HepG2 (cell line): ENCODE results near the gene NT5DC4. TPM values are rescaled to one million over a fixed set of nuclear protein-coding genes. Genes with fewer than 3 reads are reported as not detected.

Experiments used
- ATAC-seq: fragments of 200-7000 bp; cut with Tn5 transposase; 3 replicates; pipeline ENCODE4 v1.9.1; 2020; ENCODE audit warnings: mild to moderate bottlenecking, moderate library complexity
- BruUV-seq: library from RNA; stranded (reverse); fragments of 400-500 nt; replicated peaks from 2 replicates; lab custom pipeline; 2021; lab: Mats Ljungman, UMichigan
- CTCF ChIA-PET: fragments of 300-600 bp; formaldehyde crosslinking; extraction: SDS; loops from one replicate; lab custom pipeline; 2021; ENCODE audit warnings: low total read pairs, inconsistent platforms, low intra/inter-chr PET ratio; lab: Yijun Ruan, JAX
- POLR2A ChIA-PET: fragments of 350-600 bp; sonication (Branson Sonifier 250); formaldehyde crosslinking; loops from one replicate; lab custom pipeline; 2020; ENCODE audit warnings: antibody characterized with exemption, inconsistent platforms; lab: Yijun Ruan, JAX
- DNase-seq: peaks from one replicate; pipeline ENCODE4 v3.0.0-alpha.2; 2015; ENCODE audit warnings: low spot score
- FAIRE-seq: peaks from 3 replicates; lab custom pipeline; 2011; peaks lifted over from hg19 to GRCh38; lab: Jason Lieb, UNC
- H2AFZ ChIP-seq: one replicate; pipeline ENCODE4 v1.6.1; 2011; ENCODE audit warnings: low read length, inconsistent platforms
- H3K27ac ChIP-seq: fragments of 300-600 bp; 3 replicates; pipeline ENCODE4 v1.8.0; 2011; ENCODE audit warnings: mixed run types, mild to moderate bottlenecking, mixed read lengths, low read length, inconsistent platforms; ENCODE audit not compliant: insufficient read depth; ENCODE audit errors: extremely low read length
- H3K27me3 ChIP-seq, 2 experiments: fragments of 200-600 bp in 1 of 2; 2 replicates in 1 of 2; 3 replicates in 1 of 2; pipeline versions ENCODE4 v1.6.0 to v1.8.0; 2011; ENCODE audit warnings: low read length in 2 of 2, mild to moderate bottlenecking in 2 of 2, moderate library complexity in 2 of 2, inconsistent platforms in 1 of 2; ENCODE audit not compliant: insufficient read depth in 2 of 2, control insufficient read depth in 1 of 2
- H3K36me3 ChIP-seq, 2 experiments: fragments of 200-600 bp in 1 of 2; replicated peaks in 1 of 2; 2 replicates in 1 of 2; 3 replicates in 1 of 2; pipeline versions ENCODE4 v1.5.1 to v1.8.0; 2011; ENCODE audit warnings: low read length in 2 of 2, inconsistent platforms in 1 of 2; ENCODE audit not compliant: insufficient read depth in 2 of 2, control insufficient read depth in 1 of 2
- H3K4me1 ChIP-seq: 2 replicates; pipeline ENCODE4 v1.5.1; 2012; ENCODE audit warnings: low read length, inconsistent platforms; ENCODE audit not compliant: insufficient read depth
- H3K4me2 ChIP-seq: 2 replicates; pipeline ENCODE4 v1.6.0; 2011; ENCODE audit warnings: low read depth, low read length, inconsistent platforms
- H3K4me3 ChIP-seq, 3 experiments: fragments of 200-600 bp in 1 of 3; sonication (generic), shearing (Covaris generic) in 1 of 3; replicated peaks in 1 of 3; 2 replicates each; pipeline ENCODE4 v1.5.1; 2011 to 2016; ENCODE audit warnings: low read length in 3 of 3, inconsistent platforms in 2 of 3, low read depth in 2 of 3, mild to moderate bottlenecking in 2 of 3, control low read depth in 1 of 3, mixed read lengths in 1 of 3; ENCODE audit not compliant: insufficient read depth in 1 of 3
- H3K79me2 ChIP-seq: one replicate; pipeline ENCODE4 v1.6.1; 2011; ENCODE audit warnings: low read length, inconsistent platforms; ENCODE audit not compliant: insufficient read depth
- H3K9ac ChIP-seq: 2 replicates; pipeline ENCODE4 v1.6.0; 2011; ENCODE audit warnings: mild to moderate bottlenecking, low read depth, low read length, inconsistent platforms; ENCODE audit not compliant: insufficient read depth
- H3K9me3 ChIP-seq: 2 replicates; pipeline ENCODE4 v1.5.1; 2012; ENCODE audit warnings: mild to moderate bottlenecking, low read length
- H4K20me1 ChIP-seq: 2 replicates; pipeline ENCODE4 v1.6.0; 2011; ENCODE audit warnings: inconsistent platforms, mild to moderate bottlenecking, low read length, moderate library complexity; ENCODE audit not compliant: insufficient read depth
- FOXJ3 ChIP-seq: sonication (generic); formaldehyde crosslinking; IDR thresholded peaks from 2 replicates; pipeline ENCODE4 v1.4.0; 2020; ENCODE audit warnings: missing genetic modification reagents, mild to moderate bottlenecking, borderline replicate concordance
- HNRNPL ChIP-seq: fragments of 200-400 bp; formaldehyde crosslinking; IDR thresholded peaks from 2 replicates; pipeline ENCODE4 v1.6.1; 2017; ENCODE audit warnings: mild to moderate bottlenecking, low read depth, low read length
- RAD21 ChIP-seq: fragments of 450-650 bp; formaldehyde crosslinking; IDR thresholded peaks from 2 replicates; pipeline ENCODE4 v1.5.0; 2020; ENCODE audit warnings: mild to moderate bottlenecking
- RFXAP ChIP-seq: sonication (generic); formaldehyde crosslinking; IDR thresholded peaks from 2 replicates; pipeline ENCODE4 v1.4.0; 2020; ENCODE audit warnings: missing genetic modification reagents, borderline replicate concordance
- SMAD3 ChIP-seq: sonication (generic); formaldehyde crosslinking; IDR thresholded peaks from 2 replicates; pipeline ENCODE4 v1.4.0; 2020; ENCODE audit warnings: missing genetic modification reagents
- ZFYVE20 ChIP-seq: sonication (generic); formaldehyde crosslinking; IDR thresholded peaks from 2 replicates; pipeline ENCODE4 v1.8.0; 2023; ENCODE audit warnings: low read depth, mild to moderate bottlenecking, moderate library complexity, missing genetic modification reagents, borderline replicate concordance
- ZNF530 ChIP-seq: sonication (generic); formaldehyde crosslinking; IDR thresholded peaks from 2 replicates; pipeline ENCODE4 v1.5.0; 2020; ENCODE audit warnings: low read depth, mild to moderate bottlenecking, missing genetic modification reagents
- ZNF652 ChIP-seq: IDR thresholded peaks from 2 replicates; pipeline ENCODE4 v1.6.1; 2016; ENCODE audit warnings: low read depth, borderline replicate concordance
- ZNF839 ChIP-seq: sonication (generic); formaldehyde crosslinking; IDR thresholded peaks from 2 replicates; pipeline ENCODE4 v1.4.0; 2020; ENCODE audit warnings: missing genetic modification reagents, mild to moderate bottlenecking, borderline replicate concordance
- WGBS: methylation state at CpG from one replicate; pipeline ENCODE4 v1.1.6; 2017; ENCODE audit warnings: low lambda C conversion rate; 5-methylcytosine and 5-hydroxymethylcytosine counted together
- in situ Hi-C: cut with HindIII; loops from 2 replicates; pipeline ENCODE4 v1.10.0; 2017; ENCODE audit warnings: low pct_unique_long_range_greater_than_20kb; ENCODE audit not compliant: extremely low pct_ligation_motif_present
- intact Hi-C: fragments of 100-400 bp; cut with micrococcal nuclease; formaldehyde crosslinking; loops from one replicate; pipeline ENCODE4 v1.10.0; 2022; ENCODE audit not compliant: unreplicated experiment
- polyA plus RNA-seq, 8 experiments: library from polyadenylated mRNA; depleted of rRNA in 3 of 8; stranded (reverse) in 7 of 8; unstranded in 1 of 8; fragments of >200 nt; fragmentation: Illumina TruSeq in 4 of 8; extraction: Trizol in 4 of 8; gene quantifications; 2 replicates each; pipeline versions ENCODE4 v1.2.1 to v1.2.3, GENCODE V29; 2011 to 2016; ENCODE audit warnings: low read depth in 4 of 8, missing spikeins in 1 of 8, mixed read lengths in 1 of 8; ENCODE audit not compliant: insufficient read depth in 1 of 8
- total RNA-seq, 5 experiments: library from RNA; depleted of rRNA; stranded (reverse); fragments of >200 nt; fragmentation: Illumina TruSeq; extraction: Trizol; gene quantifications; 2 replicates each; pipeline ENCODE4 v1.2.3, GENCODE V29; 2016; ENCODE audit warnings: low read depth in 1 of 5
- TF ChIP-seq, protein P1 (sequence below): sonication (generic); formaldehyde crosslinking; IDR thresholded peaks from 2 replicates; pipeline ENCODE4 v1.4.0; 2020; ENCODE audit warnings: low read depth, mild to moderate bottlenecking, missing genetic modification reagents
- TF ChIP-seq, protein P2 (sequence below): sonication (generic); formaldehyde crosslinking; IDR thresholded peaks from 2 replicates; pipeline ENCODE4 v1.9.0; 2021; ENCODE audit warnings: missing genetic modification reagents, mild to moderate bottlenecking, borderline replicate concordance
- TF ChIP-seq, protein P3 (sequence below): sonication (generic); formaldehyde crosslinking; IDR thresholded peaks from 2 replicates; pipeline ENCODE4 v1.8.1; 2023; ENCODE audit warnings: mild to moderate bottlenecking, inconsistent platforms, moderate library complexity, missing genetic modification reagents, borderline replicate concordance
- TF ChIP-seq, protein P4 (sequence below): sonication (generic); formaldehyde crosslinking; IDR thresholded peaks from 2 replicates; pipeline ENCODE4 v1.4.0; 2020; ENCODE audit warnings: mild to moderate bottlenecking, missing genetic modification reagents
- TF ChIP-seq, protein P5 (sequence below): sonication (generic); formaldehyde crosslinking; IDR thresholded peaks from 2 replicates; pipeline ENCODE4 v1.8.1; 2023; ENCODE audit warnings: mild to moderate bottlenecking, moderate library complexity, missing genetic modification reagents

NT5DC4 gene
- total and polyA plus RNA-seq, 2 of the 13 experiments (the other 11 are each of a cell fraction or from before 2014, with no cell fraction given) = 0.04 to 4.2 TPM

DNA sequence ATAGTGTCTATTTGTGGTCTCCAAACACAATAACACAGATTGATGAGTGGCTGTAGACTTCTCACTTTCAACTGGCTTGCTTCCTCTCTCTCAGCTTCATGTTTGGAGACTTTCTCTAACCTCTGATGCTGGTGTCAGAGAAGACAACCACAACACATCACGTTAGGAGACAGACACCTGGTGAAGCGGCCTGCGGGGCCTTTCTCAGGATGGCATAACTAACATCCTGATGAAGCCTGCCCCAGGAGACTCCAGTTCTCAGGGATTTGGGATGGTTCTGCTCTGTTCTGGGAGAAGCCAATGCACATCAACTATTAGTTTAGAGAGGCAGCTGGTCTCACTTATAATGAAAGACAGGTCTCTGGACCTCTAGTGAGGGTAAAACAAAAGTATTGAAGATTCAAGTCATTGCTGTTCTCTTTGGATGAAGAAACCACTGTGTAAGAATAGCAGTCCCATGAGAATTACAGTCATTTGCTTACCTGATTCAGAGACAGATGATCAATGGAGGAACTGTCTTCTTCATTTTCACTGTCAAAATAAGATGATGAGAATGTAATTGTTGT, 61.5 kb downstream of the NT5DC4 start (continued):
- TF ChIP-seq, protein P1, sequence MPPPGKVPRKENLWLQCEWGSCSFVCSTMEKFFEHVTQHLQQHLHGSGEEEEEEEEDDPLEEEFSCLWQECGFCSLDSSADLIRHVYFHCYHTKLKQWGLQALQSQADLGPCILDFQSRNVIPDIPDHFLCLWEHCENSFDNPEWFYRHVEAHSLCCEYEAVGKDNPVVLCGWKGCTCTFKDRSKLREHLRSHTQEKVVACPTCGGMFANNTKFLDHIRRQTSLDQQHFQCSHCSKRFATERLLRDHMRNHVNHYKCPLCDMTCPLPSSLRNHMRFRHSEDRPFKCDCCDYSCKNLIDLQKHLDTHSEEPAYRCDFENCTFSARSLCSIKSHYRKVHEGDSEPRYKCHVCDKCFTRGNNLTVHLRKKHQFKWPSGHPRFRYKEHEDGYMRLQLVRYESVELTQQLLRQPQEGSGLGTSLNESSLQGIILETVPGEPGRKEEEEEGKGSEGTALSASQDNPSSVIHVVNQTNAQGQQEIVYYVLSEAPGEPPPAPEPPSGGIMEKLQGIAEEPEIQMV = no peak
- TF ChIP-seq RFXAP (CRISPR knock-in tag) = no peak
- TF ChIP-seq HNRNPL = no peak
- TF ChIP-seq, protein P2, sequence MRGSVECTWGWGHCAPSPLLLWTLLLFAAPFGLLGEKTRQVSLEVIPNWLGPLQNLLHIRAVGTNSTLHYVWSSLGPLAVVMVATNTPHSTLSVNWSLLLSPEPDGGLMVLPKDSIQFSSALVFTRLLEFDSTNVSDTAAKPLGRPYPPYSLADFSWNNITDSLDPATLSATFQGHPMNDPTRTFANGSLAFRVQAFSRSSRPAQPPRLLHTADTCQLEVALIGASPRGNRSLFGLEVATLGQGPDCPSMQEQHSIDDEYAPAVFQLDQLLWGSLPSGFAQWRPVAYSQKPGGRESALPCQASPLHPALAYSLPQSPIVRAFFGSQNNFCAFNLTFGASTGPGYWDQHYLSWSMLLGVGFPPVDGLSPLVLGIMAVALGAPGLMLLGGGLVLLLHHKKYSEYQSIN (CRISPR knock-in tag) = no peak
- TF ChIP-seq, protein P3, sequence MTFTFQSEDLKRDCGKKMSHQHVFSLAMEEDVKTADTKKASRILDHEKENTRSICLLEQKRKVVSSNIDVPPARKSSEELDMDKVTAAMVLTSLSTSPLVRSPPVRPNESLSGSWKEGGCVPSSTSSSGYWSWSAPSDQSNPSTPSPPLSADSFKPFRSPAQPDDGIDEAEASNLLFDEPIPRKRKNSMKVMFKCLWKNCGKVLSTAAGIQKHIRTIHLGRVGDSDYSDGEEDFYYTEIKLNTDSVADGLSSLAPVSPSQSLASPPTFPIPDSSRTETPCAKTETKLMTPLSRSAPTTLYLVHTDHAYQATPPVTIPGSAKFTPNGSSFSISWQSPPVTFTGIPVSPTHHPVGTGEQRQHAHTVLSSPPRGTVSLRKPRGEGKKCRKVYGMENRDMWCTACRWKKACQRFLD (CRISPR knock-in tag) = no peak

DNA sequence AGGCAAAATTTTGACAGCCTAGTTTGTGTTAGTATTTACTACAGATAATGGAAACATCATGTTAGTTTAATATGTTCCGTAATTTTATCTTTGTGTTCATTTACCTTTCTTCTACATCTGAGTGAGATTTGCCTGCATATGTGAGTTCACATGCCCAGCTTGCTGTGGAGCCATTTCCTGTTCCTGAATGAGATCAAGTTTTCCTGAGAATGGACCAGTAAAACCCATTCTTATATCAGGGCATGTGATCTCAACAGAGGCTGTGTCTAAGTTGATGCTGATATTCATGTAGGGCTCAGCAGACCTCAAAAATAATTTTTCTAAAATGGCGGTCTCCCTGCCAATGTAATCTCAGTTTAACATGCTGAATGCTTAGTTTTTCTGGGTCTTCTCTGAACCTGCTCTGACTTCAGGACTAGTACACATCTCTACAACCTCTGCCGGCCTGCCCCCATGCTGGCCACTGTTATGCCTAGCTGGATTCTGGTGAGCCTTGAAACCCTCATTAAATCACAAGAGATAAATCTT, 62.4 kb downstream of the NT5DC4 start:
- ATAC-seq (no peak), DNase-seq (no peak), FAIRE-seq (no peak)
- WGBS = 93% methylated on average over 3 of the region's 3 CpGs
- Histone ChIP-seq H4K20me1 (no peaks in the 10 kb centered on the region), H3K79me2 (no peaks in the 10 kb centered on the region), H3K27me3 (no peaks in the 10 kb centered on the region), H3K4me1 (no peaks in the 10 kb centered on the region), H3K9ac (no peak overlapping the region), H3K4me3 (no peak overlapping the region), H3K9me3 (no peaks in the 10 kb centered on the region), H3K36me3 (no peaks in the 10 kb centered on the region), H3K27ac (no peak overlapping the region), H2AFZ (no peak overlapping the region), H3K4me2 (no peak overlapping the region)
- CTCF ChIA-PET = no interaction called here
- no TSS peak for BruUV-seq
- in situ Hi-C loops = no loop called here
- intact Hi-C loops = no loop called here
- POLR2A ChIA-PET = no interaction called here
- TF ChIP-seq ZFYVE20 (CRISPR knock-in tag) (no peak), SMAD3 (CRISPR knock-in tag) (no peak), ZNF652 (CRISPR knock-in tag) (no peak), FOXJ3 (CRISPR knock-in tag) (no peak), ZNF839 (CRISPR knock-in tag) (no peak), RAD21 (CRISPR knock-in tag) (no peak), ZNF530 (CRISPR knock-in tag) (no peak)
- TF ChIP-seq, protein P4, sequence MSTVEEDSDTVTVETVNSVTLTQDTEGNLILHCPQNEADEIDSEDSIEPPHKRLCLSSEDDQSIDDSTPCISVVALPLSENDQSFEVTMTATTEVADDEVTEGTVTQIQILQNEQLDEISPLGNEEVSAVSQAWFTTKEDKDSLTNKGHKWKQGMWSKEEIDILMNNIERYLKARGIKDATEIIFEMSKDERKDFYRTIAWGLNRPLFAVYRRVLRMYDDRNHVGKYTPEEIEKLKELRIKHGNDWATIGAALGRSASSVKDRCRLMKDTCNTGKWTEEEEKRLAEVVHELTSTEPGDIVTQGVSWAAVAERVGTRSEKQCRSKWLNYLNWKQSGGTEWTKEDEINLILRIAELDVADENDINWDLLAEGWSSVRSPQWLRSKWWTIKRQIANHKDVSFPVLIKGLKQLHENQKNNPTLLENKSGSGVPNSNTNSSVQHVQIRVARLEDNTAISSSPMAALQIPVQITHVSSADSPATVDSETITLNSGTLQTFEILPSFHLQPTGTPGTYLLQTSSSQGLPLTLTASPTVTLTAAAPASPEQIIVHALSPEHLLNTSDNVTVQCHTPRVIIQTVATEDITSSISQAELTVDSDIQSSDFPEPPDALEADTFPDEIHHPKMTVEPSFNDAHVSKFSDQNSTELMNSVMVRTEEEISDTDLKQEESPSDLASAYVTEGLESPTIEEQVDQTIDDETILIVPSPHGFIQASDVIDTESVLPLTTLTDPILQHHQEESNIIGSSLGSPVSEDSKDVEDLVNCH (CRISPR knock-in tag) = no peak
- TF ChIP-seq, protein P5, sequence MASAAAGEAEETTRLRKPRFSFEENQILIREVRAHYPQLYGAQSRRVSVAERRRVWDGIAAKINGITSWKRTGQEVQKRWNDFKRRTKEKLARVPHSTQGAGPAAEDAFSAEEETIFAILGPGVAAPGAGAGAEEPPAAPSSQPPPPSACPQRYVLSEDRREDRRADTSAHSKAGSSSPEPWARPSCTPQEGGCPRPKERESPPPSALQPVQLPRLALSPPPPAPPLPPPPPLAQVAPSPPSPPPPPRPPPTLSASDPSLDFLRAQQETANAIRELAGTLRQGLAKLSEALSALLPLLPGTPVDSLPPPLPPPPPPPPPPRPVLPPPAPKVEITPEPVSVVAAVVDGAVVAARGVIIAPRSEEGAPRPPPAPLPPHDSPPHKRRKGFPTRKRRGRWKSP = no peak
